HG03442 (cell line): ENCODE data around the gene CCDC57.

Experiments used
- ATAC-seq: cut with Tn5 transposase; IDR thresholded peaks from one replicate; pipeline ENCODE4 v1.9.1; 2021; ENCODE audit warnings: mild to moderate bottlenecking, moderate library complexity; ENCODE audit not compliant: unreplicated experiment

Gene CCDC57

DNA sequence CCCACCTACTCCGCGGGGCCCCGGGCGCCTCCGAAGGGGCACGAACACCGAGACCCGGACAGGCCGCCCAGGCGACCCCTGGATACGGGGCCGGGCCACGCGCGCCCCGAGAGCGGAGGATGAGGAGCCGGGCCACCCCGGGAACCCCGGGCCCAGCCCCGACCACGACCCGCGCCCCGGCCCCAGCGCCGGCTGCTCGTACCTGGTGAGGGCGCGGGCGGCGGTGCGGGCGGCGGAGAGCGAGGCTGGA lies 114.8 kb downstream of the CCDC57 start:
- no peak for ATAC-seq

DNA sequence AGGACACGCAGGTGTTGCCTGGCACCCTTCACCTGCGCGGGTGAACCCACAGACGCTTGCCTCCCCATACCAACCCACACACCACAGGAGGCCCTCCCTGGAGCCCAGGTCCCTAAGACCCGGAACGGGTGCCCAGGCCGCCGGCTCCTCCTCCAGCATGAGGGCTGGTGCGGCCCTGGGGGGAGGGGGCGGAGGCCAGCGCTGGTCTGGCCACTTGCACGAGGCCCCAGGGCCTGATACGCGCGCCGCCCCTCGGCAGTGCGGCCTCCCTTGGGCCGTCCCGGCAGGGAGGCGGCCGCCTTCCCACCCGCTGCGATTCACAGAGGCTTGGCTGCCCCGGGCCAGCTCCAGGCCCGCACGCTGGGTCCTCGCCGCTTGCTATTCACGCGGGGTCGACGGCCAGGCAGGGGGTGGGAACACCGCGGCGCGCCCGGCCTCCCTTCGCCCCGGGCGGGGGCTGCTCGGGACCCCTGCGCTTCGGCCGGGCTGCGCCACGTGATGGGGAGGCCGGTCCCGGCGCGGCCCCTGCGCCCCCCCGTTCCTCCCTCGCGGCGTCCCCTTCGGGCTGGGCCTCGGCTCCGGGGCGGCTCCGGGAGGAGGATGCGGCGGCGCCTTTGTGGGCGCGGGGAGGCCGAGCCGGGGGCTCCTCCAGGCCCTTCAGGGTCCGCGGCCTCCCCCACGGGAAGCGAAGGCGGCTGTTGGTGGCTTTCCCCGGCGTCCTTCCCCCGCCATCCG lies 115.3 kb downstream of the CCDC57 start:
- no peak for ATAC-seq

DNA sequence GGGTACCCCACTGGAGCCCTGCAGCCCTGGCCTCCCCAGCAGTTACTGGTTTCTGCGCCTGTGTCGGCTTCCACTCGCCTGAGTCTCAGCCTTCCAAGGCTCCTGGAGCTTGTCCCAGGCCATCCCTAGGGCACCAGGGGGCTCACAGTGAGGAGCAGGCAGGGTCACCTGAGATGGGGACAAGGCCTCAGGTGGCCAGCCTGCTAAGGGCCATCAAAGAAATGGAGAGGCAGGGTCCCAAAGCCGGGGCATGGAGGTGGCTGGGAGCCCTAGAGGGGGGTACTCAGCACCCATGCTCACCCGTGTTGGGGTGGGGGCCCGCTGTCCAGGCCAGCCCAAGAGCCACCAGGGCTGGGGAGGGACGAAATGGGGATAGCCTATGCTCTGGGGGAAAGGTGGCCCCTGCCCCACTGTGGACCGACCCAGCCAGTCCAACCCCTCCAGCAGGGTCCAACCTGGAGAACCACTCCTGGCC lies 115.9 kb downstream of the CCDC57 start:
- no peak for ATAC-seq

DNA sequence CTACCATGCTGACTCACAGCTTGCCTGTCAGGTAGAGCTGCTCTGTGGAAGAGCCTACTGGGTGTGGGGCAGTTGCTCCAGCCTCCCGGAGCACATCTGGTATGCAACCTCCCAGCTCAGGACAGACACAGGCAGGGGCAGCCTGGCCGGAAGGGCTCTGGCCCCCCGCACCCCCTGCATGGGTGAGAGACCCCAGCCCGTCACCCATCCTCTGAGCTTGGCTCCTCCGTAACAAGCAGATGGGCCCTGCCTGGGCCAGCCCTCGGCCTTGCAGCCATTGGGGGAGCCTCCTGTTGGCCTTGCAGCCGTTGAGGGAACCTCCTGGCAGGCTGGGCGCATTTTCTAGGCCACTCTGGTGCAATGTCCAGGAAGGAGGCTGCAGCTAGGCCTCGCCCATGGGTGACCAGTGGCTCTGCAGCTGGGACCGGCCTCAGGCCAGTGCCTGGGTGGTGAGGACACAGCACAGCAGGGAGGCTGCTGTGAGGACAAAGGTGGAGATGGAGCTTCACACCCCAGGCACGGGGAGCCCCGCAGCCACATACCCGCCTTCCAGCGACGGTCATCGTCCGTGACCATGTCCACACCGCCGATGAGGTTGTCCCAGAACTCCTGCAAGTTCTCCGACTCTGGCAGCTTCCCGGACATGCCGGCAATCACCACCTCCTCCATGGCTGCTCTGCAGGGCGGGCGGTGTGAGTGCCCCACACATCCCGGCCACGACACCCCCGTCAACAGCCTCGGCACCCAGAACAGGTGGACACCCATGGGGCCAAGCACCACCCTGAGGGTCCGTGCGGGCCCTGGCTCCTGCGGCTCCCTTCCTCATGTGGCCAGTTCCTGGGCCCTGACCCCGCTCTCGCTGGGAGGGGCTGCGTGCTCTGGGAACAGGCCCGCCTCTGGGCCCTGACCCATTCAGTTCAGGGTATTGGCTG lies 116.6 kb downstream of the CCDC57 start:
- no peak for ATAC-seq

DNA sequence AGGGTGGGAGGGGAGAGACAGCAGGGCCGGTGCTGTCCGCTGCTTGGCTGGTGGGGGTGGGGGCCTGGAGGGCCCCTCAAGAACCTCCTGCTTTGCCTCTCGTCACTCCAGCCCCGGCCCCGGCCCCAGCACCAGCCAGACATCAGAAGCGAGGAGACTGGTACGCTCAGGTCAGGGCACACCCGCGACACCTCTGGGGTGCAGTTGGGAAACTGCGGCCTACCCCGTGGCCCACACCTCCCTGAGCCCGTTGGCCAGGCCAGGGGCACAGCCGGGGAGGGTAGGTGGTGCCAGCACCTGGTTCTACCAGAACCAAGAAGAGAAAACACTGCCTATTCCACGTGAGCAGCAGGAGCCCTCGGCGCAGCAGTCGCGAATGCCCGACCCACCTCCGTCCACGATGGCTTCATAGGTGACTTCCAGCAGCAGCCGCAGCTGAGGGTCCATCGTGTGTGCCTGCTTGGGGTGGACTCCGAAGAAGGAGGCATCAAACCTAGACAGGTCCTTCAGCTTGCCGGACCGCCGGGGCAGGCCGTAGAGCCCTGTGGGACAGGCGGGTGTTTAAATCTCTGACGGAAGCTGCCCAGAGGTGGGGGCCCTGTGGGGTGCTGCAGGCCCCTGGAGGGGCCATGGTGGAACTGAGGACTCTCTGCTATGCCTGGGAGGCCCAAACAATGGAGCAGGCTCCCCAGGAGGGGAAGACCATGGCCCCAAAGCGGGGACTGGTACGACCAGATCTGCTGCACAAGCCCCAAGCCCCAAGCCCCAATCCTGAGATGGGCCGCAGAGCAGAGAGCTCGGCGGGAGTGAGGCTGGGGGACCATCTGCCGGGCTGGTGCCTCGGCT lies 117.5 kb downstream of the CCDC57 start:
- no peak for ATAC-seq

DNA sequence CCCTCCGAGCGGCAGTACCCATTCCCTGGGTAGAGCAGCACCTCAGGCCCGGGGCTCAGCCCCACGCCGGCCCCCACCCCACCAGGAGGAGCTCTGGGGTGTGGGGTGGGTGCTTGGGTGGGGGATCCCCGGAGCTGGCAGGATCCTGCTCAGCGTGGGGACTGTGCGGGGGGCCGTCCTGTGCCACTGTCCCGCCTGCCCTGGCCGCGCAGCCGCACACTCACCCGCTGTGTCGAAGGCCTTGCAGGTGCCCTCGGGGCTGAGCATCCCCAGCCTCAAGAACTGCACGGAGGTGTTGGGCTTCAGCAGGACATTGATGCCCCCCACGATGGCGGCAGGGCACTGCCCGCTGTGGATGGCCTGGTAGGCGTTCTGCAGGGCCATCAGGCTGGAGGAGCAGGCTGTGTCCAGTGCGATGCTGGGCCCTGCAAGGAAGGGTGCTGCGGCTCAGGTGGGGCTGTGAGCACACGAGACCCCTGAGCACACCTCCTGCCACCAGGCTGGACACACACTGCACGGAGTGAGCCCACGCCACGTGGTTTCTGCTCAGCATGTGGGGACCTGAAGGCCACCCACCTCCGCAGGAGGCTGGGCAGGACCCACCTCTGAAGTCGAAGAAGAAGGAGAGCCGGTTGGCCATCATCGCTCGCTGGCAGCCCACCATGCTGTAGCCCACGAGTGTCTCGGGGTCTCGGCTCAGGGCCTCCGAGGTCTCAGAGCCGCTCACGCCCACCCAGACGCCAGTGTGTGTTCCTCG lies 119.5 kb downstream of the CCDC57 start:
- no peak for ATAC-seq

DNA sequence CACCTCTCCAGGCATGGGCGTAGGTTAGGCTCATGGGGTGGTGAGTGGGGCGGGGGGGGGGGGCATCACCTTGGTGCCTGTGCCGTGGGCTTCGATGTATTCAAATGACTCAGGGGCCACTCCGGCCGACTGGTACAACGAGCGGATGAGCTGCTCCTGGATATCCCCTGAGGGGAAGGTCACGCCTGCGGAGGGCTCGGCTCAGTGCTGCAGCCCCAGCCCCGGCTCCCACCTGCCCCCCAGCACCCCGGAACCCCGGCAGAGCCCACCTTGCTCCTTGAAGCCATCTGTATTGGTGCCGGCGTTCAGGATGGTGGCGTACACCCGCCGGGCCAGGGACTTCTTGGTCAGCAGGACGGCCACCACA lies 120.0 kb downstream of the CCDC57 start:
- ATAC-seq: no peak

DNA sequence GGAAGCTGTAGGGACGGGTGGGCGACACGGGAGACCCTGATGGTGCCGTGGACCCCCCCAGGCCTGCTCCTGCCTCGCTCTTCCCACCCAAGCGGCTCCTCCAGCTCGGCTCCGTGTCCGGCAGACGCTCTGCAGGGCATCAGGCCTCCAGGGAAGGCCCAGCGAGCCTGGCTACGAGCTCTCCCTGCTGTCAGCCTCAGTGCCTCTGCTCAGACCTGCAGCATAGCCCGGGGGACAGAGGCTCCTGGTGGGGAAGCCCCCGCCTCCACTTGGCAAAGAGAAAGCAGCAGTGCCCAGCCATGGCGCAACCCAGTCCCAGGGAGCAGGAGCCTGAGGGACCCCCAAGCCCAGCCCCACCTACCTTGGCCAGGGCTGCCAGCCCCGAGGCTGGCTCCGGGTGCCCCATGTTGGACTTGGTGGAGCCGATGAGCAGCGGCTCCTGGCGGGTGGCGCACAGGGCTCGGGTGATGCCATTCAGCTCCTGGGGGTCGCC lies 120.5 kb downstream of the CCDC57 start:
- no peak for ATAC-seq

DNA sequence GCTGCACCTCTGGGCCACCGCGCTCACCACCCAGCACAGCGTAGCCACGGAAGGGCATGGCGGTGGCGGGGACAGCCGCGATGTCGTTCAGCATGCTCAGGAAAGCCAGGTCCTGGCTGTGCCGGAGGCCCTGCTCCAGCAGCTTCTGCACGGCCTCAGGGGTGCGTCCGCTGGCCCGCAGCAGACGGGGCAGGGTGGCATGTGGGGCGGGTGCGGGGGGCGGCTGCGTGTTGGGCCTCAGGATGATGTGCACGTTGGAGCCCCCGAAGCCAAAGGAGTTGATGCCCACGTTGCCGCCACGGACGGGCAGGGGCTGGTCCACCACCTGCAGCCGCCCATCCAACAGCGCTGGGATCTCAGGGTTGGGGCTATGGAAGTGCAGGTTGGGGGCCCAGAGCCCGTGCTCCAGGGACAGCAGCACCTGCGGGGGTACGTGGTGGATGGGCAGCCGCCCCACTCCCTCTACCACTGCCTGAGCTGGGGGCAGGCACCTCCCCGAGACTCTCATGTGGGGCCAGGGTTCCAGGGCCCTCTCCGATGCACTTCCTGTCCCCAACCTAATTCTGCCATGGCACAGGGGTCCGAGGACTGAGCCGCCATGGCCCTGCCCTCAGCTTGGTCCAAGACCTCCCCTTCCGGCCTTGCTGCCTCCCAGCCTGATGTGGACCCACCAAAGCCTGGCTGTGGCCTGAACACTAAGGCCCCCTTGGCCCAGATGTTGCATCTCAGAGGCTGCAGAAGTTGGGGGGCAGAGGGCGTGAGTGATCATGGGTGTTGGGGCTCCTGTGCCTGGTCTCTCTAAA lies 121.2 kb downstream of the CCDC57 start:
- ATAC-seq: no peak

DNA sequence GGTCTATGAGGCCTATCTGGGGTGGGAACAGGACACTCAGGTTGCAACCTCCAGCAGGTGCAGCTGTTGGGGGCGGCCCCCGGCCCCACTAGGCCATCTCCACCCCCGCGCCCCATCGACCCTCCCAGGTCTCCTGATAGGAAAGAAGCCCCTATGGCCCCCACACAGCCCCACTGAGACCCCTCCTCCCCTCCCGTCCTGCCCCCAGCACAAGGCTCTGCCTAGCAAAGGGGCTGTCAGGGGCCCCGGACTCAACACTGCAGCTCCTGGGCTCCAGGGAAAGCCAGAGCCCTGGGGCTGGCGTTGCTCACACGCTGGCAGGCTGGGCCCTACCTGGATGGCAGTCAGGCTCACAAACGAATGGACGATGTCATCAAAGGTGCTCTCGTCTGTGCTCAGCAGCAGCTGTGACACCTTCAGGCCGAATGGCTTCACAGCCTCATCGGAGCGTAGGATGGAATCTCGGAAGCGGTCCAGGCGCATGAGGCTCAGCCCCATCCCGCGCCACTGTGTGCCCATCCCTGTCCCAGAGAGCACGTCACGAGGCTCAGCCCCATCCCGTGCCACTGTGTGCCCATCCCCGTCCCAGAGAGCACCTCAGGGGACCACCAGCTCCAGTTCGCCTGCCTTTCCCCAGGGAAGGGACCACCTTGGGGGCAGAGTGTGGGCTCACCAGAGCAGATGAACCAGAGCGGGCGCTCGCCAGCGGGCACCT lies 121.9 kb downstream of the CCDC57 start:
- ATAC-seq: no peak

DNA sequence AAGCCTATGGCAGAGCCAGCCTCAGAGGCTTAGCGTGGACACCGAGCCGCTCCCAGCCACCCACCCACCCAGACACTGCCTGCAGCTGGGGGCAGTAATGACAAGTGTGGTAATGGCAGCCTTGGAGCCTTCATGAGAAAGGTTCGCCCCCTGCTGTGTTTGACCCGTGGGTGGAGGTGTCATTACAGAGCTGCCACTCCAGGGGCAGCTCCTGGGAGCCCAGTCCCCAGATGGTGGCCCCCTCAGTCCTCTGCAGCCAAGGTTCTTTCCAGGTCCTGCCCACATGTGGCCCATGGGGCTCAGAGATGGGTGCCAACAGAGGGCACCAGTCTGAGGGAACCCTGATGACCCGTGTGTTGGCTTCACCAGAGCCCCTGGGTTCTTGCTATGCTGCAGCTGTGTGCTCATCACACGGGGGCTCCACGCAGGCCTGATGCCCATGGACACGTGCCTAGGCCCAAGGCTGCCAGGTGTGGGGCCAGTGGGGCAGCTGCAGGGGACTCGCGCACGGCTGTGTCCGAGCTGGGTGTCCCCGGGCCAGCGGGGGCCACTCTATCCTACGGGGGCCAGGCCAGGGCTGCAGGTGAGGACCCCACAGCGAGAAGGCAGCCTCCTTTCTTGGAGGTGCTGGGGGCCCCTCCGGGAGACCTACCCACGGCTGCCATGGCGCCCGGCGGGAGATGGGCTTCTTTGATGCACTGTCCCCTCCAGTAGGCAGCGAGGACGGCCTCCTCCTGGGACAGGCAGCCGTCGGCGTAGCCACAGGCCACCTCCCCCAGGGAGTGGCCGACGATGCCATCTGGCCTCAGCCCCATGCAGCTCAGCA lies 122.7 kb downstream of the CCDC57 start:
- no peak for ATAC-seq

DNA sequence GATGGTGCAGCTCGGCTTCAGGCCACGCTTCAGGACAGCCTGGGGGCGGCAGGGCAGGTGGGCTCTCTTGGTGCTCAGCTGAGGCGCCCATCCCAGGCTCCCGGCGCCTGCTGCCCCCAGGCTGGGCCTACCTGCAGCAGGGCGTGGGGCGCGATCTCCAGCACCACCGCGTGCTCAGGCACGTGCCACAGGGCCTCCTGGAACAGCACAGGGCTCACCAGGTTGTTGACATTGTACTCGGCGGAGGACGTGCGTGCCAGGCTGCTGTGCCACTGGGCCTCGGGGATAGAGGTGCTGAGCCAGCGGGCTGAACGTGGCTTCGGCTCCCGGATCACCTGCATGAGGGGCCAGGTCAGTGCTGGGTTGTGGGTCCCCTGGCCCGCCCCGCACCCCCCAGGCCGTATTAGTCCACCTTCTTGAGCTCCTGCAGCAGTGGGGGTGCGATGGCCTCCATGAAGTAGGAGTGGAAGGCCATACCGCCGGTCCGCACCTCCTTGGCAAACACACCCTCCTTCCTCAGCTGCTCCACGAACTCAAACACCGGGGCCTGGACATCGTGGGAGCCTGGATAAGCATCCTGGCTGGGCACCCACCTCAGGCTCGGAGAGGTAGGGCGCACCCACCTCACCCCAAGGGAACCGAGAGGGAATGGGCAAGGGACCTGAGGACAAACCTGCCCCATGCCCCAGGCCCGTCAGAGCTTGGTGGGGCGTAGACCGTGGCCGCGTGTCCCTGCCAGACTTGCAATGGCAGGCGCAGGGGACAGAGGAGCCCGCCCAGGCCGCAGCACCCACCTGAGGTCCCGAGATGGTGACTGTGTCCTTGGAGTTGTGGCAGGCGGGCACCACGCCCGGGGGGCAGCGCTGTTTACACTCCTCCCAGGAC lies 123.6 kb downstream of the CCDC57 start:
- no peak for ATAC-seq

DNA sequence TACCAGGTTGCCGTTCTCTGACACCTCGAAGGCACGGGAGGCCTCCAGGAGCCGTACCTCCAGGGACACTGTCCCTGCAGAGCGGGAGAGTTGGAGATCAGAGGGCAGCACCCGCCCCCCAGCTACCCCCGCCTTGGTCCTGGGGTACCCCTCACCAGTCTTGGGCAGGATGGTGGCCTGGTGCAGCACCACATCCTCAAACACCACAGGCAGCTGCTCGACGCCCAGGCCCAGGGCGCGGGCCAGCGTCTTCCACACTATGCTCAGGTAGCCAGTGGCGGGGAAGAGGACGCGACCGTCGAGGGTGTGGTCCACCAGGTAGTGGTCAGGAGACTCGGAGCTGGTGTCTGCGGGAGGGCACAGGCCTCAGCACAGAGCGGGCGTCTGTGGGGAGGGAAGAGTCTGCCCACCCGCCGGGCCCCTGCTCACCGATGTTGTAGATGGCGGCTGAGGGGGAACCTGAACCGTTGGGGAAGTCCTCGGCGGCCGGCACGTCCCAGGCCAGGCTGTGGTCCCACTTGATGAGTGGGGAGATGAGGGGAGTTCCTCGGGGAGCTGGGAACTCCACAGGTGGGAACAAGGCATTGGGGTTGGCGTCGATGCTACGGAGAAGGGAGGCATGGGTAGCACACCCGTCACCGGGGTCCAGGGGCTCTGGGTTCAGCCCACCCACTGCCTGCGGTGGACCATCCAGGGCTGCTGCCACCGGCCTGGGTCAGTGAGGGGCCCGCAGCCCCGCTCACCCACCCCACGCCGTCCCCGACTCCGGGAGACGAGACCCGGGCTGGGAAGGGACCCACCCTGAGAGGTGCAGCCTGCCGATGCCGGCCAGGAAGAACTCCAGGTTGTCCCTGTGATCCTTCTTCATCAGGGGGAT lies 124.4 kb downstream of the CCDC57 start:
- ATAC-seq: no peak

DNA sequence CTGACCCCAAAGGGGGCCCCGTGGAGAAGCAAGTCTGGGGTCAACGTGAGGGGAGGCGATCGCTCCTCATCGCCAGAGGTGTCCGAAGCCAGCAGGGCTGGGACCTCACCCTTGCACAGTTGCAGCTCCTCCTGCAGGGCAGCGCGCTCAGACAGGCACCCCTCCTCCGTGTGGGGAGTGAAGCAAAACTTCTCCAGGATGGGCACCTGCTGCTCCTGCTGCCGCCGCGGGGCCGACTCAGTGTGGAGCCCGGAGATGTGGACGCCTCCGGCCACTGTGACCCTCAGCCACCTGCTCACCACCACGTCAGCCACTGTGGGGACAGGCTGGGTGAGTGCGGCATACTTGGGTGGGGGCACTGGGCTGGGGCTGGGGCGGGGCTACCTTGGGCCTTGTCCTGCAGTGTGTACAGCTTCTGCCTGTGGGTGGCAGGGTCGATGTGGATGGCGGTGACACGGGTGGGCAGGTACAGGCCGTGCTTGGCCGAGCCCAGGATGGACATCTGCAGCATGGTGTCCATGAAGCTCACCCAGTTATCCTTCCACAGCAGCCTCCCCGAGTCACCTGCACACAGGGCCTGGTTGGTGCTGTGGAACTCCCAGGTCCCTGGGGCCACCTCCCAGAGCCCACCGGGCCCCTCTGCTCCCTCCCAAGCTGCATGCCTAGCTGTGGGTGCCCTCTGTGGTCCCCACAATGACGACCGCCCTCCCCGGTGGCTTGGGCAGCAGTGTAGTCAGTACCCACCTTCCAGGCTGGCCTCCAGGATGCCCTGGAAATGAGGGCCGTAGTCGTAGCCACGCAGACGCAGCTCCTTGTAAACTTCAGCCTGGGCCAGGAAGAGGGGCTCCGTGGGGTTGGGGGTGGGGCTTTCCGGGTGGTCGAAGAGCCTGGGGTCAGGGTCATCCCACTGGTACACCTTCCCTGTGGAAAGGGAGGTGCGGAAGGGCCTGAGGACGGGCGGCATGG lies 125.4 kb downstream of the CCDC57 start:
- ATAC-seq: no peak
